HEK293 (cell line): ENCODE measurements around the gene GNG3.

ENCODE experiments used
- FEZF1 ChIP-seq: fragments of 450-650 bp; formaldehyde crosslinking; IDR thresholded peaks from 2 replicates; pipeline ENCODE4 v1.5.1; 2016; ENCODE audit warnings: missing biosample characterization, missing genetic modification characterization
- GFI1B ChIP-seq: fragments of 450-650 bp; formaldehyde crosslinking; IDR thresholded peaks from 2 replicates; pipeline ENCODE4 v1.5.1; 2016; ENCODE audit warnings: missing biosample characterization, missing genetic modification characterization
- GLIS1 ChIP-seq: fragments of 450-650 bp; formaldehyde crosslinking; IDR thresholded peaks from 2 replicates; pipeline ENCODE4 v1.5.1; 2016; ENCODE audit warnings: missing biosample characterization, missing genetic modification characterization
- GLIS2 ChIP-seq: fragments of 450-650 bp; formaldehyde crosslinking; IDR thresholded peaks from 2 replicates; pipeline ENCODE4 v1.5.1; 2016; ENCODE audit warnings: missing biosample characterization, missing genetic modification characterization
- HOXA7 ChIP-seq: sonication (generic); formaldehyde crosslinking; IDR thresholded peaks from 2 replicates; pipeline ENCODE4 v1.8.1; 2022; ENCODE audit warnings: missing genetic modification reagents, borderline replicate concordance
- KLF10 ChIP-seq: fragments of 450-650 bp; IDR thresholded peaks from 2 replicates; pipeline ENCODE4 v1.5.1; 2018; ENCODE audit warnings: missing biosample characterization, mild to moderate bottlenecking, missing genetic modification characterization
- KLF7 ChIP-seq: fragments of 450-650 bp; formaldehyde crosslinking; IDR thresholded peaks from 2 replicates; pipeline ENCODE4 v1.5.1; 2016; ENCODE audit warnings: missing biosample characterization, missing genetic modification characterization, borderline replicate concordance
- KLF9 ChIP-seq: fragments of 450-650 bp; formaldehyde crosslinking; IDR thresholded peaks from 2 replicates; pipeline ENCODE4 v1.5.1; 2016; ENCODE audit warnings: missing biosample characterization, missing genetic modification characterization, low read depth
- OVOL3 ChIP-seq: fragments of 450-650 bp; formaldehyde crosslinking; IDR thresholded peaks from 2 replicates; pipeline ENCODE4 v1.5.1; 2016; ENCODE audit warnings: missing biosample characterization, missing genetic modification characterization
- RBAK ChIP-seq: fragments of 450-650 bp; formaldehyde crosslinking; IDR thresholded peaks from 2 replicates; pipeline ENCODE4 v1.5.1; 2016; ENCODE audit warnings: missing biosample characterization, missing genetic modification characterization
- SALL2 ChIP-seq: fragments of 450-650 bp; formaldehyde crosslinking; IDR thresholded peaks from 2 replicates; pipeline ENCODE4 v1.5.0; 2017; ENCODE audit warnings: missing biosample characterization, mild to moderate bottlenecking, missing genetic modification characterization, borderline replicate concordance
- YY2 ChIP-seq: fragments of 450-650 bp; formaldehyde crosslinking; IDR thresholded peaks from 2 replicates; pipeline ENCODE4 v1.5.1; 2016; ENCODE audit warnings: missing biosample characterization, missing genetic modification characterization
- ZBTB17 ChIP-seq: fragments of 450-650 bp; formaldehyde crosslinking; IDR thresholded peaks from 2 replicates; pipeline ENCODE4 v1.5.1; 2016; ENCODE audit warnings: missing biosample characterization, missing genetic modification characterization
- ZBTB48 ChIP-seq: fragments of 450-650 bp; formaldehyde crosslinking; IDR thresholded peaks from 2 replicates; pipeline ENCODE4 v1.5.1; 2016; ENCODE audit warnings: missing biosample characterization, missing genetic modification characterization
- ZBTB7A ChIP-seq: fragments of 450-650 bp; formaldehyde crosslinking; IDR thresholded peaks from 2 replicates; pipeline ENCODE4 v1.5.1; 2016; ENCODE audit warnings: low read depth, missing biosample characterization, missing genetic modification characterization
- ZBTB8A ChIP-seq: fragments of 450-650 bp; formaldehyde crosslinking; IDR thresholded peaks from 2 replicates; pipeline ENCODE4 v1.5.1; 2016; ENCODE audit warnings: missing biosample characterization, missing genetic modification characterization
- ZEB2 ChIP-seq: fragments of 450-650 bp; formaldehyde crosslinking; IDR thresholded peaks from 2 replicates; pipeline ENCODE4 v1.5.1; 2016; ENCODE audit warnings: missing biosample characterization, missing genetic modification characterization
- ZNF157 ChIP-seq: fragments of 450-650 bp; formaldehyde crosslinking; IDR thresholded peaks from 2 replicates; pipeline ENCODE4 v1.5.1; 2016; ENCODE audit warnings: missing biosample characterization, missing genetic modification characterization
- ZNF16 ChIP-seq: fragments of 450-650 bp; formaldehyde crosslinking; IDR thresholded peaks from 2 replicates; pipeline ENCODE4 v1.5.1; 2016; ENCODE audit warnings: low read depth, missing biosample characterization, missing genetic modification characterization
- ZNF169 ChIP-seq: fragments of 450-650 bp; formaldehyde crosslinking; IDR thresholded peaks from 2 replicates; pipeline ENCODE4 v1.5.1; 2016; ENCODE audit warnings: missing biosample characterization, missing genetic modification characterization
- ZNF184 ChIP-seq: fragments of 450-650 bp; IDR thresholded peaks from 2 replicates; pipeline ENCODE4 v1.5.1; 2018; ENCODE audit warnings: missing biosample characterization, mild to moderate bottlenecking, missing genetic modification characterization
- ZNF2 ChIP-seq: fragments of 450-650 bp; formaldehyde crosslinking; IDR thresholded peaks from 2 replicates; pipeline ENCODE4 v1.5.1; 2016; ENCODE audit warnings: missing biosample characterization, missing genetic modification characterization
- ZNF211 ChIP-seq: fragments of 450-650 bp; formaldehyde crosslinking; IDR thresholded peaks from 2 replicates; pipeline ENCODE4 v1.5.1; 2016; ENCODE audit warnings: low read depth, missing biosample characterization, missing genetic modification characterization
- ZNF239 ChIP-seq: fragments of 450-650 bp; formaldehyde crosslinking; IDR thresholded peaks from 2 replicates; pipeline ENCODE4 v1.5.1; 2016; ENCODE audit warnings: missing biosample characterization, missing genetic modification characterization
- ZNF266 ChIP-seq: fragments of 450-650 bp; formaldehyde crosslinking; IDR thresholded peaks from 2 replicates; pipeline ENCODE4 v1.5.1; 2016; ENCODE audit warnings: missing biosample characterization, missing genetic modification characterization, low read depth
- ZNF302 ChIP-seq: fragments of 450-650 bp; formaldehyde crosslinking; IDR thresholded peaks from 2 replicates; pipeline ENCODE4 v1.5.1; 2016; ENCODE audit warnings: missing biosample characterization, missing genetic modification characterization, low read depth
- ZNF398 ChIP-seq: fragments of 450-650 bp; formaldehyde crosslinking; IDR thresholded peaks from 2 replicates; pipeline ENCODE4 v1.5.1; 2017; ENCODE audit warnings: missing biosample characterization, missing genetic modification characterization
- ZNF416 ChIP-seq: fragments of 450-650 bp; formaldehyde crosslinking; IDR thresholded peaks from 2 replicates; pipeline ENCODE4 v1.5.1; 2016; ENCODE audit warnings: missing biosample characterization, missing genetic modification characterization
- ZNF561 ChIP-seq: fragments of 450-650 bp; IDR thresholded peaks from 2 replicates; pipeline ENCODE4 v1.5.1; 2018; ENCODE audit warnings: missing biosample characterization, missing genetic modification characterization, borderline replicate concordance
- ZNF585B ChIP-seq: fragments of 450-650 bp; formaldehyde crosslinking; IDR thresholded peaks from 2 replicates; pipeline ENCODE4 v1.5.1; 2016; ENCODE audit warnings: missing biosample characterization, missing genetic modification characterization
- ZNF610 ChIP-seq: fragments of 450-650 bp; formaldehyde crosslinking; IDR thresholded peaks from 2 replicates; pipeline ENCODE4 v1.5.1; 2016; ENCODE audit warnings: missing biosample characterization, missing genetic modification characterization, borderline replicate concordance
- ZNF624 ChIP-seq: fragments of 450-650 bp; formaldehyde crosslinking; IDR thresholded peaks from 2 replicates; pipeline ENCODE4 v1.5.1; 2017; ENCODE audit warnings: missing biosample characterization, missing genetic modification characterization
- ZNF629 ChIP-seq: fragments of 450-650 bp; formaldehyde crosslinking; IDR thresholded peaks from 2 replicates; pipeline ENCODE4 v1.5.1; 2017; ENCODE audit warnings: missing biosample characterization, missing genetic modification characterization
- ZNF707 ChIP-seq: fragments of 450-650 bp; formaldehyde crosslinking; IDR thresholded peaks from 2 replicates; pipeline ENCODE4 v1.5.1; 2016; ENCODE audit warnings: missing biosample characterization, missing genetic modification characterization
- ZNF792 ChIP-seq: fragments of 450-650 bp; formaldehyde crosslinking; IDR thresholded peaks from 2 replicates; pipeline ENCODE4 v1.5.1; 2016; ENCODE audit warnings: missing biosample characterization, missing genetic modification characterization
- ZNF830 ChIP-seq: fragments of 450-650 bp; IDR thresholded peaks from 2 replicates; pipeline ENCODE4 v1.5.0; 2018; ENCODE audit warnings: missing biosample characterization, missing genetic modification characterization, low read depth, mild to moderate bottlenecking, moderate library complexity
- TF ChIP-seq, protein P1 (sequence below): fragments of 450-650 bp; formaldehyde crosslinking; IDR thresholded peaks from 2 replicates; pipeline ENCODE4 v1.5.1; 2016; ENCODE audit warnings: missing biosample characterization, missing genetic modification characterization

Gene GNG3

DNA sequence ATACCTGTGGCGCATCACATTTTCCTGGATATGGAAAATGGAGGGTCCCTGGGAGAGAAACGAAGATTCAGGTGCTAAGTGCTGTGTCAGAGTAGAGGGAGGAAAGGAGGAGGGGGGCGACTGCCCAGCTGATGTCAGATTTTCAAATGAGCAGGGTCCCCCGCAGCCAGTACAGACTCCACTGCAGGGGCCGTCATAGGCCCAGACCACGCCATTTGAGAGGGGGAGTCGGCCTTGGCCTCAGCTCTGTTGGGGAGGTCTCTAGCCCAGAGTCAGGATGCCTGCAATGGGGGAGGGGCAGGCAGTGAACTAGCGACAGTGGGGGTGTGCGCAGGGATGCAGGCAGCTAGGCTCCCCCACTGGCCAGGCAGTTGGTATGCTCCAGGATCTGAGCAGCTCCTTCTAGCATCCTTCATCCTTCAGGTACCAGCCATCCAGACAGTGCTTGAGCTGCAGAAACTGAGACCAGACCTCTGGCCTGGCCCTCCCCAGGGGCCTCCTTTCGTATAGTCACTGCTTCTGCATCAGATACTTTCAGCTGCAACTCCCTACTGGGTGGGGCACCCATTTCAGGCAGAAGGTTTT, at the start of gene GNG3, which contains the start of gene BSCL2 (continued):
- TF ChIP-seq ZNF610 (tag by site-specific recombination) (no peak), ZNF416 (tag by site-specific recombination) (no peak), ZNF169 (tag by site-specific recombination) (no peak), ZNF629 (0 out of 2 replicates have a peak, but pooled peaks have one; percentile 32), KLF7 (tag by site-specific recombination) (no peak), ZBTB48 (tag by site-specific recombination) (peak; percentile 51; the same call in 1 of the 2 replicates), GLIS2 (tag by site-specific recombination) (peak; percentile 72), ZNF239 (no peak), ZEB2 (tag by site-specific recombination) (no peak), OVOL3 (no peak), HOXA7 (no peak), GFI1B (no peak), YY2 (no peak), KLF10 (peak; percentile 56; the same call in 1 of the 2 replicates), KLF9 (tag by site-specific recombination) (0 out of 2 replicates have a peak, but pooled peaks have one; percentile 19), ZNF830 (no peak), ZBTB17 (tag by site-specific recombination) (peak; percentile 83), SALL2 (tag by site-specific recombination) (no peak), ZBTB8A (tag by site-specific recombination) (no peak), ZNF302 (no peak), ZNF624 (tag by site-specific recombination) (no peak), RBAK (tag by site-specific recombination) (no peak), ZNF398 (no peak), ZNF792 (tag by site-specific recombination) (no peak), ZNF585B (tag by site-specific recombination) (no peak), ZNF707 (tag by site-specific recombination) (no peak), ZNF561 (peak; percentile 66; the same call in 1 of the 2 replicates), ZNF211 (tag by site-specific recombination) (no peak), ZNF2 (0 out of 2 replicates have a peak, but pooled peaks have one; percentile 57), FEZF1 (tag by site-specific recombination) (no peak), ZNF184 (tag by site-specific recombination) (0 out of 2 replicates have a peak, but pooled peaks have one; percentile 33), ZNF266 (tag by site-specific recombination) (no peak), ZNF16 (tag by site-specific recombination) (no peak), ZBTB7A (tag by site-specific recombination) (no peak), ZNF157 (tag by site-specific recombination) (no peak), GLIS1 (tag by site-specific recombination) (peak; percentile 73; the same call in 1 of the 2 replicates)
- TF ChIP-seq, protein P1, sequence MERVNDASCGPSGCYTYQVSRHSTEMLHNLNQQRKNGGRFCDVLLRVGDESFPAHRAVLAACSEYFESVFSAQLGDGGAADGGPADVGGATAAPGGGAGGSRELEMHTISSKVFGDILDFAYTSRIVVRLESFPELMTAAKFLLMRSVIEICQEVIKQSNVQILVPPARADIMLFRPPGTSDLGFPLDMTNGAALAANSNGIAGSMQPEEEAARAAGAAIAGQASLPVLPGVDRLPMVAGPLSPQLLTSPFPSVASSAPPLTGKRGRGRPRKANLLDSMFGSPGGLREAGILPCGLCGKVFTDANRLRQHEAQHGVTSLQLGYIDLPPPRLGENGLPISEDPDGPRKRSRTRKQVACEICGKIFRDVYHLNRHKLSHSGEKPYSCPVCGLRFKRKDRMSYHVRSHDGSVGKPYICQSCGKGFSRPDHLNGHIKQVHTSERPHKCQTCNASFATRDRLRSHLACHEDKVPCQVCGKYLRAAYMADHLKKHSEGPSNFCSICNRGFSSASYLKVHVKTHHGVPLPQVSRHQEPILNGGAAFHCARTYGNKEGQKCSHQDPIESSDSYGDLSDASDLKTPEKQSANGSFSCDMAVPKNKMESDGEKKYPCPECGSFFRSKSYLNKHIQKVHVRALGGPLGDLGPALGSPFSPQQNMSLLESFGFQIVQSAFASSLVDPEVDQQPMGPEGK (tag by site-specific recombination), result peak; percentile 68
